ENCODE results near the gene PRKCSH. TPM values are rescaled to one million over a fixed set of nuclear protein-coding genes. Genes with fewer than 3 reads are reported as not detected.

Gene PRKCSH
- total RNA-seq, 1 experiment from 2014 or later: 425 TPM

- no peaks in the 10 kb centered on the region for H3K27me3 ChIP-seq (ENCODE audit: insufficient read depth, low read length)
- H3K27ac ChIP-seq (ENCODE audit: low read depth, low read length): no peak overlapping the region
- no peaks in the 10 kb centered on the region for H3K9me3 ChIP-seq (ENCODE audit: control insufficient read depth in 1 of 2, insufficient read depth in 1 of 2, low read depth in 1 of 2, low read length in 2 of 2)
- H3K9me2 ChIP-seq (ENCODE audit: insufficient read depth): no peaks in the 10 kb centered on the region
- ChIA-PET RAD21 (ENCODE audit: low non-redundant PET in 1 of 2, low total read pairs in 2 of 2, uncharacterized antibody in 2 of 2, unreplicated experiment in 2 of 2) (no interaction called here), POLR2A (no interaction called here), CTCF (interaction anchor here (1.7 kb wide), 1 partner anchor 33 kb away, joined by 5 read pairs; no protein-coding TSS in a partner anchor)
- H4K20me1 ChIP-seq (ENCODE audit: insufficient read depth): no peaks in the 10 kb centered on the region
- DNase-seq (ENCODE audit: low read depth, low spot score) (no peak), ATAC-seq (no peak)
- TF ChIP-seq CEBPB (IDR thresholded peaks at IDR 0.05; ENCODE audit: low read depth) (no peak), ZFX (IDR thresholded peaks at IDR 0.05) (no peak), SP1 (IDR thresholded peaks at IDR 0.05; ENCODE audit: low read depth) (no peak), ELF1 (IDR thresholded peaks at IDR 0.05; ENCODE audit: borderline replicate concordance, low read depth) (no peak)
- H3K4me1 ChIP-seq (ENCODE audit: control insufficient read depth in 1 of 2, insufficient read depth in 2 of 2, low read length in 2 of 2): peaks cover 7 to 18% of the 10 kb centered on the region in 2 experiments
- H3K36me3 ChIP-seq (ENCODE audit: control insufficient read depth in 1 of 2, insufficient read depth in 2 of 2, low read length in 2 of 2): peaks cover 4 to 9% of the 10 kb centered on the region in 2 experiments; a peak in 3 of 4 replicates
- no TSS peak for BruUV-seq (replicated peaks)
- H3K9ac ChIP-seq (ENCODE audit: low read length): no peak overlapping the region
- intact Hi-C loops (cut with micrococcal nuclease): no loop called here
- H3K4me3 ChIP-seq (replicated peaks in 1 of 2; ENCODE audit: low read depth in 1 of 2, low read length in 2 of 2): no peak overlapping the region
- H3K79me2 ChIP-seq (ENCODE audit: insufficient read depth, low read length): no peaks in the 10 kb centered on the region; the same call in 1 of the 2 replicates
- H2AFZ ChIP-seq (ENCODE audit: low read depth, low read length, poor library complexity, severe bottlenecking): no peak overlapping the region
- no peak overlapping the region for H3K4me2 ChIP-seq (ENCODE audit: low read length)
These were observed 20.9 kb upstream of the PRKCSH start for GRCh38 chr19:11414544-11414943.

- Histone ChIP-seq H3K79me2 (ENCODE audit: insufficient read depth, low read length) (no peaks in the 10 kb centered on the region), H3K9me2 (ENCODE audit: insufficient read depth) (no peaks in the 10 kb centered on the region), H4K20me1 (ENCODE audit: insufficient read depth) (no peaks in the 10 kb centered on the region), H3K9me3 (ENCODE audit: control insufficient read depth in 1 of 2, insufficient read depth in 1 of 2, low read depth in 1 of 2, low read length in 2 of 2) (no peaks in the 10 kb centered on the region), H3K4me3 (replicated peaks in 1 of 2; ENCODE audit: low read depth in 1 of 2, low read length in 2 of 2) (no peak overlapping the region), H3K9ac (ENCODE audit: low read length) (no peak overlapping the region), H3K27ac (ENCODE audit: low read depth, low read length) (no peak overlapping the region), H3K4me2 (ENCODE audit: low read length) (no peak overlapping the region), H3K4me1 (ENCODE audit: control insufficient read depth in 1 of 2, insufficient read depth in 2 of 2, low read length in 2 of 2) (peaks cover 9 to 12% of the 10 kb centered on the region in 2 experiments), H3K27me3 (ENCODE audit: insufficient read depth, low read length) (no peaks in the 10 kb centered on the region), H3K36me3 (ENCODE audit: control insufficient read depth in 1 of 2, insufficient read depth in 2 of 2, low read length in 2 of 2) (peaks cover 4% of the 10 kb centered on the region in 2 experiments; a peak in 2 of 4 replicates), H2AFZ (ENCODE audit: low read depth, low read length, poor library complexity, severe bottlenecking) (no peak overlapping the region)
- no TSS peak for BruUV-seq (replicated peaks)
- TF ChIP-seq FOSL1 (IDR thresholded peaks at IDR 0.05; ENCODE audit: low read depth) (no peak), POLR2A (IDR thresholded peaks at IDR 0.05; ENCODE audit: borderline replicate concordance, extremely low read depth, insufficient read depth, insufficient read length) (no peak), SP1 (IDR thresholded peaks at IDR 0.05; ENCODE audit: low read depth) (no peak), JUND (IDR thresholded peaks at IDR 0.05) (no peak), CBX3 (IDR thresholded peaks at IDR 0.05; ENCODE audit: low read depth) (no peak), EZH2 (IDR thresholded peaks at IDR 0.05) (no peak), YY1 (IDR thresholded peaks at IDR 0.05; ENCODE audit: extremely low read depth, insufficient replicate concordance, low read depth, low read length) (no peak)
- no peak for DNase-seq (ENCODE audit: low read depth, low spot score)
- RAD21 ChIA-PET (ENCODE audit: low non-redundant PET in 1 of 2, low total read pairs in 2 of 2, uncharacterized antibody in 2 of 2, unreplicated experiment in 2 of 2): no interaction called here
- intact Hi-C loops (cut with micrococcal nuclease): no loop called here
- CTCF ChIA-PET: interaction anchor here (1.7 kb wide), 1 partner anchor 35 kb away, joined by 5 read pairs; no protein-coding TSS in a partner anchor
- POLR2A ChIA-PET: no interaction called here
- no peak for ATAC-seq
These were observed 18.9 kb upstream of the PRKCSH start for GRCh38 chr19:11416346-11417052.

Measured in HCT116 (cell line).